H1 (cell line): ENCODE data around the gene SLC37A3. TPM values are rescaled to one million over a fixed set of nuclear protein-coding genes. Genes with fewer than 3 reads are reported as not detected.

Experiments used
- CTCF ChIA-PET: fragments of 300-600 bp; sonication (Branson Sonifier 250); formaldehyde crosslinking; loops from one replicate; lab custom pipeline; 2021; ENCODE audit not compliant: partially characterized antibody; lab: Charles Lee
- POLR2A ChIA-PET: fragments of 300-600 bp; sonication (Branson Sonifier 250); formaldehyde crosslinking; loops from one replicate; lab custom pipeline; 2021; ENCODE audit warnings: inconsistent platforms; ENCODE audit not compliant: partially characterized antibody; lab: Charles Lee
- DNase-seq, 2 experiments: peaks; one replicate each; pipeline versions ENCODE4 v3.0.0 to v3.0.0-alpha.2; 2010 to 2022; ENCODE audit warnings: low spot score in 2 of 2, low read depth in 1 of 2, mixed read lengths in 1 of 2
- FAIRE-seq: peaks from 2 replicates; lab custom pipeline; 2011; peaks lifted over from hg19 to GRCh38; lab: Jason Lieb, UNC
- H2AFZ ChIP-seq: 2 replicates; pipeline ENCODE4 v1.8.1; 2012; ENCODE audit warnings: low read length, inconsistent platforms
- H2AK5ac ChIP-seq: 2 replicates; pipeline ENCODE4 v1.6.1; 2013; ENCODE audit warnings: low read depth, low read length
- H2BK120ac ChIP-seq: replicated peaks from 2 replicates; pipeline ENCODE3; 2013; ENCODE audit warnings: low read depth, low read length, inconsistent platforms
- H2BK12ac ChIP-seq: 2 replicates; pipeline ENCODE4 v1.6.1; 2013; ENCODE audit warnings: low read depth, low read length
- H2BK15ac ChIP-seq: 2 replicates; pipeline ENCODE4 v1.6.1; 2013; ENCODE audit warnings: low read length
- H2BK20ac ChIP-seq: 2 replicates; pipeline ENCODE4 v1.6.1; 2013; ENCODE audit warnings: low read length
- H2BK5ac ChIP-seq: 2 replicates; pipeline ENCODE4 v1.6.1; 2013; ENCODE audit warnings: low read depth, low read length
- H3K14ac ChIP-seq: 2 replicates; pipeline ENCODE4 v1.6.1; 2013; ENCODE audit warnings: inconsistent platforms; ENCODE audit not compliant: insufficient read length
- H3K18ac ChIP-seq: 2 replicates; pipeline ENCODE4 v1.6.1; 2013; ENCODE audit warnings: low read length; ENCODE audit errors: extremely low read depth
- H3K23ac ChIP-seq: 2 replicates; pipeline ENCODE4 v1.6.1; 2013; ENCODE audit warnings: inconsistent platforms; ENCODE audit not compliant: insufficient read length
- H3K23me2 ChIP-seq: 2 replicates; pipeline ENCODE4 v1.6.1; 2013; ENCODE audit warnings: low read depth, low read length
- H3K27ac ChIP-seq: 2 replicates; pipeline ENCODE4 v1.6.1; 2011; ENCODE audit warnings: low read depth, low read length, inconsistent platforms
- H3K27me3 ChIP-seq, 4 experiments: replicated peaks in 1 of 4; 1 replicate in 1 of 4; 2 replicates in 3 of 4; pipeline versions ENCODE4 v1.6.1 to v1.8.1; 2011 to 2013; ENCODE audit warnings: low read length in 3 of 4, mild to moderate bottlenecking in 3 of 4, inconsistent platforms in 2 of 4, mixed read lengths in 2 of 4, moderate library complexity in 1 of 4; ENCODE audit not compliant: control insufficient read depth in 3 of 4, insufficient read depth in 3 of 4; ENCODE audit errors: extremely low read depth in 1 of 4
- H3K36me3 ChIP-seq, 4 experiments: 2 replicates each; pipeline versions ENCODE4 v1.6.1 to v1.8.1; 2011 to 2013; ENCODE audit warnings: mild to moderate bottlenecking in 4 of 4, low read length in 3 of 4, moderate library complexity in 2 of 4, control low read depth in 1 of 4, inconsistent platforms in 1 of 4; ENCODE audit not compliant: insufficient read depth in 4 of 4, control insufficient read depth in 2 of 4
- H3K4ac ChIP-seq: replicated peaks from 2 replicates; pipeline ENCODE3; 2013; ENCODE audit warnings: low read length, low read depth, mixed read lengths, inconsistent platforms; ENCODE audit not compliant: insufficient read length
- H3K4me1 ChIP-seq, 4 experiments: replicated peaks in 1 of 4; 1 replicate in 1 of 4; 2 replicates in 3 of 4; pipeline versions ENCODE4 v1.6.1 to v1.8.1; 2011 to 2013; ENCODE audit warnings: low read length in 3 of 4, inconsistent platforms in 2 of 4, mixed read lengths in 1 of 4; ENCODE audit not compliant: insufficient read depth in 4 of 4, control insufficient read depth in 3 of 4
- H3K4me2 ChIP-seq, 2 experiments: 2 replicates each; pipeline versions ENCODE4 v1.6.1 to v1.8.1; 2011 to 2013; ENCODE audit warnings: low read depth in 2 of 2, low read length in 2 of 2, control low read depth in 1 of 2, inconsistent platforms in 1 of 2, mild to moderate bottlenecking in 1 of 2; ENCODE audit not compliant: insufficient read depth in 1 of 2
- H3K4me3 ChIP-seq, 4 experiments: fragments of 200-600, 300-600 bp in 1 of 4; sonication (generic), shearing (Covaris generic), sonication (Bioruptor Twin) in 1 of 4; 2 replicates each; pipeline versions ENCODE4 v1.5.1 to v1.8.1; 2011 to 2016; ENCODE audit warnings: low read length in 4 of 4, low read depth in 3 of 4, control low read depth in 2 of 4, inconsistent platforms in 2 of 4, mild to moderate bottlenecking in 2 of 4, mixed read lengths in 1 of 4, moderate library complexity in 1 of 4; ENCODE audit not compliant: insufficient read depth in 2 of 4; ENCODE audit errors: extremely low read depth in 1 of 4
- H3K56ac ChIP-seq: replicated peaks from 2 replicates; pipeline ENCODE3; 2013; ENCODE audit warnings: low read depth, mild to moderate bottlenecking, mixed read lengths, low read length, inconsistent platforms; ENCODE audit not compliant: insufficient read length
- H3K79me1 ChIP-seq: 2 replicates; pipeline ENCODE4 v1.6.1; 2013; ENCODE audit warnings: low read depth, low read length, control low read depth
- H3K79me2 ChIP-seq, 2 experiments: 2 replicates each; pipeline versions ENCODE4 v1.6.1 to v1.8.1; 2012 to 2013; ENCODE audit warnings: low read length in 2 of 2, mild to moderate bottlenecking in 2 of 2, inconsistent platforms in 1 of 2; ENCODE audit not compliant: insufficient read depth in 2 of 2, control insufficient read depth in 1 of 2
- H3K9ac ChIP-seq, 4 experiments: replicated peaks in 1 of 4; 1 replicate in 1 of 4; 2 replicates in 3 of 4; pipeline versions ENCODE4 v1.6.1 to v1.8.1; 2011 to 2013; ENCODE audit warnings: low read depth in 3 of 4, low read length in 3 of 4, control low read depth in 2 of 4, mild to moderate bottlenecking in 2 of 4, moderate library complexity in 2 of 4, inconsistent platforms in 1 of 4; ENCODE audit errors: extremely low read depth in 1 of 4
- H3K9me3 ChIP-seq, 2 experiments: 2 replicates each; pipeline versions ENCODE4 v1.6.1 to v1.8.1; 2012 to 2013; ENCODE audit warnings: mild to moderate bottlenecking in 2 of 2, moderate library complexity in 2 of 2, control low read depth in 1 of 2, inconsistent platforms in 1 of 2, low read depth in 1 of 2, low read length in 1 of 2, mixed read lengths in 1 of 2; ENCODE audit not compliant: insufficient read depth in 2 of 2
- H4K20me1 ChIP-seq, 2 experiments: replicated peaks in 1 of 2; 2 replicates each; pipeline versions ENCODE3 to v1.8.1; 2011 to 2013; ENCODE audit warnings: inconsistent platforms in 2 of 2, low read length in 2 of 2, mild to moderate bottlenecking in 1 of 2; ENCODE audit not compliant: insufficient read depth in 2 of 2, control insufficient read depth in 1 of 2
- H4K5ac ChIP-seq: 2 replicates; pipeline ENCODE4 v1.6.1; 2013; ENCODE audit warnings: low read length, low read depth, mixed read lengths, inconsistent platforms; ENCODE audit not compliant: insufficient read length
- H4K8ac ChIP-seq: 2 replicates; pipeline ENCODE4 v1.8.0; 2013; ENCODE audit warnings: mild to moderate bottlenecking, moderate library complexity, low read length, inconsistent platforms; ENCODE audit not compliant: insufficient read depth; ENCODE audit errors: extremely low read depth
- H4K91ac ChIP-seq: replicated peaks from 2 replicates; pipeline ENCODE3; 2013; ENCODE audit warnings: low read length, mixed read lengths, inconsistent platforms; ENCODE audit not compliant: insufficient read length
- WGBS, 2 experiments: shearing (Covaris generic) in 1 of 2; methylation state at CpG; one replicate each; pipeline versions ENCODE4 v1.1.6 to v1.1.7; 2013 to 2015; ENCODE audit warnings: low lambda C conversion rate in 2 of 2, mixed read lengths in 2 of 2, inconsistent platforms in 1 of 2, low coverage in 1 of 2, missing lambda C conversion rate in 1 of 2; ENCODE audit not compliant: insufficient replicate concordance in 2 of 2, insufficient coverage in 1 of 2, insufficient read length in 1 of 2; ENCODE audit errors: extremely low coverage in 1 of 2, missing lambda C conversion rate in 1 of 2; 5-methylcytosine and 5-hydroxymethylcytosine counted together
- polyA plus RNA-seq, 7 experiments: library from polyadenylated mRNA; depleted of rRNA in 3 of 7; stranded (reverse) in 5 of 7; unstranded in 2 of 7; fragments of >200 nt in 5 of 7; fragments of 200-250 nt in 2 of 7; gene quantifications; 1 replicate in 5 of 7; 2 replicates in 1 of 7; 4 replicates in 1 of 7; pipeline versions ENCODE4 v1.2.1 to v1.2.3, GENCODE V29; 2011 to 2013; ENCODE audit warnings: missing spikeins in 2 of 7, mixed read lengths in 2 of 7
- total RNA-seq: library from RNA; stranded (reverse); fragmentation: NEBNext Ultra II Directional; extraction: Animal tissue kit (Norgen Biotek cat#: 25700); gene quantifications from 2 replicates; pipeline ENCODE4 v1.2.1, GENCODE V29; 2021

The SLC37A3 gene
- total and polyA plus RNA-seq, 2 of the 8 experiments (the other 6 are each of a cell fraction or from before 2014, with no cell fraction given): 58.2 to 71.0 TPM

DNA sequence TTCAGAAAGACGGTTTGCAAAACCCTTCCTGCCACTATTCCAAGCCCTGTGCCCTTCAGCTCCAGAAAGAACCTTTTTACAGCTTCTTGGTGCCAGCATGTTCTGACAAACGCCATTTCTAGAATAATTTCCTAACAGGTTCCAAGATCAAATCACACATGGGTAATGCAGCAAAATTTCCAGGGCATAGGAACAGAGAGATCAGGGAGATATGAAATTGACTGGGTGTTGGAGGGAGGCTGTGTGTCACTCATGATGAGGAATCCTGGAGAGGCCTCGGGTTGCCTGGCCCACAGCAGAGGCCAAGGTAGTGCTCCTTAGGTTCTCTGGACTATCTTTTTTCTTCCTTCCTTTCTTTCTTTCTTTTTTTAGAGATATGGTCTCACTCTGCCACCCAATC, 35.1 kb upstream of the SLC37A3 start:
- Histone ChIP-seq H3K4me2 (no peak overlapping the region), H3K23me2 (no peaks in the 10 kb centered on the region), H2BK5ac (no peak overlapping the region), H4K5ac (no peak overlapping the region), H3K56ac (no peak overlapping the region), H3K18ac (no peak overlapping the region), H4K91ac (no peak overlapping the region), H2AFZ (no peak overlapping the region), H3K79me1 (no peaks in the 10 kb centered on the region), H2BK12ac (no peak overlapping the region), H3K9me3 (peaks cover 0 to 3% of the 10 kb centered on the region in 2 experiments; a peak in 1 of 4 replicates), H3K4ac (no peak overlapping the region), H3K23ac (no peak overlapping the region), H3K79me2 (no peaks in the 10 kb centered on the region), H3K9ac (no peak overlapping the region), H3K14ac (no peak overlapping the region), H2AK5ac (no peak overlapping the region), H2BK120ac (no peak overlapping the region), H3K36me3 (no peaks in the 10 kb centered on the region), H4K20me1 (no peaks in the 10 kb centered on the region), H3K27ac (no peak overlapping the region), H2BK20ac (no peak overlapping the region), H4K8ac (no peak overlapping the region; the same call in 1 of the 2 replicates), H3K4me1 (no peaks in the 10 kb centered on the region), H2BK15ac (no peak overlapping the region), H3K27me3 (no peaks in the 10 kb centered on the region), H3K4me3 (no peak overlapping the region)
- ChIA-PET POLR2A (interaction anchor here (0.6 kb wide), 1 partner anchor 48 kb away, joined by 3 read pairs; no protein-coding TSS in a partner anchor), CTCF (interaction anchor here (1.4 kb wide), 1 partner anchor 11 kb away, joined by 6 read pairs; no protein-coding TSS in a partner anchor)
- no peak for DNase-seq
- 91% methylated on average over 3 of the region's 3 CpGs; no CpG with 5 or more reads in 1 of the 2 experiments for WGBS, 2 experiments
- FAIRE-seq: no peak
